ENCODE results near the gene SLC25A27.

The SLC25A27 gene

DNA sequence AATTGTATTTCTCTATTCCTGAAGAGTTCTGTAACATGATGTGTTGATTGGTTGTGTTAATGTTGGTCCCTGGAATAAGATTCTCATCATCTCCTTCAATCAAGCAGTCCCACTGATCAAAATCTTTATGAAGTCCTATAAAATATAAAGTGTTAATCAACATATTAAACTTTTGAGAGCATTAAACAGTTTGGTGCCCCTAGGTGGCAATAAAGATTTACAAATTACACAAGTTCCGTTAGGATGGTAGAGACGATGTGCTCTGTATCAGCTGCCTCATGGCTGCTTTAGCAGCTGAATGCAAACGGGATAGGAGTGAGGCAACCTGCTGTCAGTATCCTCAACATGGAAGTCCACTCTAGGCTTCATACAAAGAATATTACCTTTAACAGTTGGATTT is 51.8 kb downstream of the SLC25A27 start (continued):
- TF ChIP-seq ZNF654 (tag by site-specific recombination; IDR thresholded peaks at IDR 0.05; ENCODE audit: low read depth): peak; percentile 66

DNA sequence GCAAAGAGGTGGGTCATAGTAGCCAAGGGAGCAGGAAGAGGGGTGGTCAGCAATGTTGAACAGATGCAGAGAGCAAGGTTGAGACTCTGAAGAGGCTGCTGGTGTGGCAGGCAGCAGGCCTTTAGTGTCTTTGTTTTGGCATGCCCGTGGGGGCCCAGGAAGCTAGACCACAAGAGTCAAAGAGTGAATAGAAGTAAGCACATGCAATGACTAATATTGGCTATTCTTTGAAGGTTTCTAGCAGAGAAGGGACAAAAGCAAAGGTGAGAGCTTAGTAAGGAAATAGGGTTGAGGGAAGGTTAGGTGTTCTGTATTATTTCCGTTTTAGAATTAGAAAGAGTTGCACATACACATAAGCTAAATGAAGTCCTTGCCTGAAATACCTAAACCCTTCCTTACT is 53.7 kb downstream of the SLC25A27 start:
- ChIA-PET POLR2A (no interaction called here), CTCF (interaction anchor here (0.6 to 3.4 kb wide), 4 partner anchors 29 to 578 kb away, joined by 3 to 9 read pairs (median 4); partner anchors contain the start of gene PLA2G7)
- Histone ChIP-seq H3K27ac (ENCODE audit: extremely low read depth, low read depth, low read length) (no peak overlapping the region), H3K36me3 (ENCODE audit: control insufficient read depth in 2 of 2, insufficient read depth in 1 of 2, low read length in 2 of 2) (no peaks in the 10 kb centered on the region), H3K4me3 (ENCODE audit: low read depth, low read length) (no peak overlapping the region), H3K9me3 (ENCODE audit: control insufficient read depth, insufficient read depth, low read depth, low read length) (no peaks in the 10 kb centered on the region), H3K4me1 (ENCODE audit: control insufficient read depth, insufficient read depth, low read length) (peaks cover 11% of the 10 kb centered on the region)
- TF ChIP-seq KLF10 (tag by site-specific recombination; IDR thresholded peaks at IDR 0.05) (no peak), ZNF596 (tag by site-specific recombination; IDR thresholded peaks at IDR 0.05) (no peak), ZNF785 (tag by site-specific recombination; IDR thresholded peaks at IDR 0.05) (no peak), SCRT2 (tag by site-specific recombination; IDR thresholded peaks at IDR 0.05) (no peak), ZFP69B (tag by site-specific recombination; IDR thresholded peaks at IDR 0.05) (no peak), TCF7L2 (IDR thresholded peaks at IDR 0.05; ENCODE audit: borderline replicate concordance, low read depth, low read length) (no peak), FEZF1 (tag by site-specific recombination; IDR thresholded peaks at IDR 0.05) (no peak), IKZF3 (tag by site-specific recombination; IDR thresholded peaks at IDR 0.05) (no peak), ZNF76 (tag by site-specific recombination; IDR thresholded peaks at IDR 0.05; ENCODE audit: borderline replicate concordance, low read depth) (no peak), ZNF658 (tag by site-specific recombination; IDR thresholded peaks at IDR 0.05) (no peak), MYNN (tag by site-specific recombination; IDR thresholded peaks at IDR 0.05; ENCODE audit: borderline replicate concordance) (no peak), PRDM1 (tag by site-specific recombination; IDR thresholded peaks at IDR 0.05) (no peak), GLIS1 (tag by site-specific recombination; IDR thresholded peaks at IDR 0.05) (no peak), SCRT1 (tag by site-specific recombination; IDR thresholded peaks at IDR 0.05; ENCODE audit: borderline replicate concordance) (no peak), ZBTB17 (tag by site-specific recombination; IDR thresholded peaks at IDR 0.05) (no peak), ZXDB (tag by site-specific recombination; IDR thresholded peaks at IDR 0.05) (no peak)
- TF ChIP-seq, protein P1, sequence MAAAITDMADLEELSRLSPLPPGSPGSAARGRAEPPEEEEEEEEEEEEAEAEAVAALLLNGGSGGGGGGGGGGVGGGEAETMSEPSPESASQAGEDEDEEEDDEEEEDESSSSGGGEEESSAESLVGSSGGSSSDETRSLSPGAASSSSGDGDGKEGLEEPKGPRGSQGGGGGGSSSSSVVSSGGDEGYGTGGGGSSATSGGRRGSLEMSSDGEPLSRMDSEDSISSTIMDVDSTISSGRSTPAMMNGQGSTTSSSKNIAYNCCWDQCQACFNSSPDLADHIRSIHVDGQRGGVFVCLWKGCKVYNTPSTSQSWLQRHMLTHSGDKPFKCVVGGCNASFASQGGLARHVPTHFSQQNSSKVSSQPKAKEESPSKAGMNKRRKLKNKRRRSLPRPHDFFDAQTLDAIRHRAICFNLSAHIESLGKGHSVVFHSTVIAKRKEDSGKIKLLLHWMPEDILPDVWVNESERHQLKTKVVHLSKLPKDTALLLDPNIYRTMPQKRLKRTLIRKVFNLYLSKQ (tag by site-specific recombination; IDR thresholded peaks at IDR 0.05; ENCODE audit: borderline replicate concordance): no peak

DNA sequence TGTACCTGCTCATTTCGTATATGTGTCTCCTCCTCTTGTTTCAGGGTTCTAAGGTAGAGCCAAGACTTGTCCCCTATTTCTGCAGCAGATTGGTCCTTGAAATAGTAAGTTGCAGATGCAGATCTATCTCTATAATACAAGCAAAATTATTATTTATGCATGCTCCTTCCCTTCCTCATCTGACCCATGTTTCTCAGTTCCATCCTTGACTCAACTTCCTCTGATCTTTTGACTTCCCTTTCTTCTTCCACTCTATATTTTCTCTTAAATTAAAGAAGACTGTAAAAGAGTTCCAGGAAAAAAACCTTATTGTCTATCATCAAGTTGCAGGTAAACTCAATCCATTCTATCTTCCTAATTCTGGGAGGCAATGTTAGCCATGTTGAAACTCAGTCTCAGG is 58.7 kb downstream of the SLC25A27 start:
- POLR2A ChIA-PET: no interaction called here
- no peak overlapping the region for H3K4me3 ChIP-seq (ENCODE audit: low read depth, low read length)
- no peak for TF ChIP-seq ZNF324 (tag by site-specific recombination; IDR thresholded peaks at IDR 0.05)

DNA sequence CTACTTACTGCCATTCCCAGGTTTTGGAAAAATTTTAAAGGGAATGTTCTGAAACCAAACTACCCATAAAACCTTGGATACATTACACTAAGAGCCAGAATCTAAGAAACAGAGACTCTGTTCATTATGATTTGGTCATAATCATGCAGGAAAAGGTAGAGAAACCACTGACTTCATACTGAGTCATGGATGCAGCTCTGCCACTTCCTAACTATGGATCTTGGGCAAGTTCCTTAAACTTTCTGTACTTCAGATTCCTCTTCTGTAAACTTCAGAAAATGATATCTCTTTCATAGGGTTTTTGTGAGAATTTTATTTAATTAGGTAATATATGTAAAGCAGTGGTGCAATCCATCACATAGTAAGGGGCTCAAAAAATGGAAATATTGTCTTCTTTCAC is 62.4 kb downstream of the SLC25A27 start:
- H3K4me3 ChIP-seq (ENCODE audit: low read depth, low read length): no peak overlapping the region
- no peak overlapping the region for H3K27ac ChIP-seq (ENCODE audit: extremely low read depth, low read depth, low read length)
- TF ChIP-seq, protein P2, sequence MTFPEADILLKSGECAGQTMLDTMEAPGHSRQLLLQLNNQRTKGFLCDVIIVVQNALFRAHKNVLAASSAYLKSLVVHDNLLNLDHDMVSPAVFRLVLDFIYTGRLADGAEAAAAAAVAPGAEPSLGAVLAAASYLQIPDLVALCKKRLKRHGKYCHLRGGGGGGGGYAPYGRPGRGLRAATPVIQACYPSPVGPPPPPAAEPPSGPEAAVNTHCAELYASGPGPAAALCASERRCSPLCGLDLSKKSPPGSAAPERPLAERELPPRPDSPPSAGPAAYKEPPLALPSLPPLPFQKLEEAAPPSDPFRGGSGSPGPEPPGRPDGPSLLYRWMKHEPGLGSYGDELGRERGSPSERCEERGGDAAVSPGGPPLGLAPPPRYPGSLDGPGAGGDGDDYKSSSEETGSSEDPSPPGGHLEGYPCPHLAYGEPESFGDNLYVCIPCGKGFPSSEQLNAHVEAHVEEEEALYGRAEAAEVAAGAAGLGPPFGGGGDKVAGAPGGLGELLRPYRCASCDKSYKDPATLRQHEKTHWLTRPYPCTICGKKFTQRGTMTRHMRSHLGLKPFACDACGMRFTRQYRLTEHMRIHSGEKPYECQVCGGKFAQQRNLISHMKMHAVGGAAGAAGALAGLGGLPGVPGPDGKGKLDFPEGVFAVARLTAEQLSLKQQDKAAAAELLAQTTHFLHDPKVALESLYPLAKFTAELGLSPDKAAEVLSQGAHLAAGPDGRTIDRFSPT (tag by site-specific recombination; IDR thresholded peaks at IDR 0.05): no peak
- TF ChIP-seq, protein P3, sequence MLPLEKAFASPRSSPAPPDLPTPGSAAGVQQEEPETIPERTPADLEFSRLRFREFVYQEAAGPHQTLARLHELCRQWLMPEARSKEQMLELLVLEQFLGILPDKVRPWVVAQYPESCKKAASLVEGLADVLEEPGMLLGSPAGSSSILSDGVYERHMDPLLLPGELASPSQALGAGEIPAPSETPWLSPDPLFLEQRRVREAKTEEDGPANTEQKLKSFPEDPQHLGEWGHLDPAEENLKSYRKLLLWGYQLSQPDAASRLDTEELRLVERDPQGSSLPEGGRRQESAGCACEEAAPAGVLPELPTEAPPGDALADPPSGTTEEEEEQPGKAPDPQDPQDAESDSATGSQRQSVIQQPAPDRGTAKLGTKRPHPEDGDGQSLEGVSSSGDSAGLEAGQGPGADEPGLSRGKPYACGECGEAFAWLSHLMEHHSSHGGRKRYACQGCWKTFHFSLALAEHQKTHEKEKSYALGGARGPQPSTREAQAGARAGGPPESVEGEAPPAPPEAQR (tag by site-specific recombination; IDR thresholded peaks at IDR 0.05): no peak
- TF ChIP-seq, protein P4, sequence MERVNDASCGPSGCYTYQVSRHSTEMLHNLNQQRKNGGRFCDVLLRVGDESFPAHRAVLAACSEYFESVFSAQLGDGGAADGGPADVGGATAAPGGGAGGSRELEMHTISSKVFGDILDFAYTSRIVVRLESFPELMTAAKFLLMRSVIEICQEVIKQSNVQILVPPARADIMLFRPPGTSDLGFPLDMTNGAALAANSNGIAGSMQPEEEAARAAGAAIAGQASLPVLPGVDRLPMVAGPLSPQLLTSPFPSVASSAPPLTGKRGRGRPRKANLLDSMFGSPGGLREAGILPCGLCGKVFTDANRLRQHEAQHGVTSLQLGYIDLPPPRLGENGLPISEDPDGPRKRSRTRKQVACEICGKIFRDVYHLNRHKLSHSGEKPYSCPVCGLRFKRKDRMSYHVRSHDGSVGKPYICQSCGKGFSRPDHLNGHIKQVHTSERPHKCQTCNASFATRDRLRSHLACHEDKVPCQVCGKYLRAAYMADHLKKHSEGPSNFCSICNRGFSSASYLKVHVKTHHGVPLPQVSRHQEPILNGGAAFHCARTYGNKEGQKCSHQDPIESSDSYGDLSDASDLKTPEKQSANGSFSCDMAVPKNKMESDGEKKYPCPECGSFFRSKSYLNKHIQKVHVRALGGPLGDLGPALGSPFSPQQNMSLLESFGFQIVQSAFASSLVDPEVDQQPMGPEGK (tag by site-specific recombination; IDR thresholded peaks at IDR 0.05): no peak
- no peaks in the 10 kb centered on the region for H3K4me1 ChIP-seq (ENCODE audit: control insufficient read depth, insufficient read depth, low read length)
- CTCF ChIA-PET: no interaction called here
- POLR2A ChIA-PET: no interaction called here
- no peaks in the 10 kb centered on the region for H3K9me3 ChIP-seq (ENCODE audit: control insufficient read depth, insufficient read depth, low read depth, low read length)
- no peaks in the 10 kb centered on the region for H3K36me3 ChIP-seq (ENCODE audit: control insufficient read depth in 2 of 2, insufficient read depth in 1 of 2, low read length in 2 of 2)

More for the DNA sequence above, 58.7 kb downstream of the SLC25A27 start:
- Histone ChIP-seq H3K4me1 (ENCODE audit: control insufficient read depth, insufficient read depth, low read length) (no peaks in the 10 kb centered on the region), H3K27ac (ENCODE audit: extremely low read depth, low read depth, low read length) (no peak overlapping the region), H3K9me3 (ENCODE audit: control insufficient read depth, insufficient read depth, low read depth, low read length) (no peaks in the 10 kb centered on the region), H3K36me3 (ENCODE audit: control insufficient read depth in 2 of 2, insufficient read depth in 1 of 2, low read length in 2 of 2) (no peaks in the 10 kb centered on the region)
- CTCF ChIA-PET: no interaction called here
